GM21381 (cell line): ENCODE data around the gene SLC38A11.

ENCODE experiments used
- ATAC-seq: cut with Tn5 transposase; IDR thresholded peaks from one replicate; pipeline ENCODE4 v1.9.1; 2021; ENCODE audit warnings: mild to moderate bottlenecking, moderate library complexity; ENCODE audit not compliant: unreplicated experiment

SLC38A11 gene

GRCh38 chr2:164972216-164972615, 16.9 kb upstream of the SLC38A11 start:
- ATAC-seq, result no peak

- no peak for ATAC-seq
Measured at GRCh38 chr2:164969909-164970690, 14.8 kb upstream of the SLC38A11 start.

DNA sequence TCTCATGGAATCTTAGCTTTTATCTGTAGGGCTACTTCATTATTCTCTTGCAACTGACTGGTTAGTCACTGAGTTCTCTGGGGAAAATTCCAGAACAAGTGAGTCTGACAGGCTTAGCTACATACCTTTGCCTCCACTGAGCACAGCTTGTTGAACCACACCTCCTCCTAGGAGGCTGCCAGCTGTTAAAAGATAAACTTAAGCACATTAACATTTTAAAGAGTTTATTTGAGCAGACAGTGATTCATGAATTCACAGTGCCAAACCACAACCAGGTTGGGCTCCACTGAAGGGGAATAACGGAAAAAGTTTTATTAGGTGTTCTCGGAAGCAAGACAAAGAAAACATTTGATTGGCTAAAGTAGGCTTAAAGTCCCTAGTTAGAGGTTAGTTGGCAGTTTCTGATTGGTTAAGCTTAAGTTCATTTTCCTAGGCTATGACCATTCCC, 12.5 kb upstream of the SLC38A11 start:
- ATAC-seq, result no peak

GRCh38 chr2:164967361-164967760, 12.0 kb upstream of the SLC38A11 start:
- ATAC-seq, result no peak

DNA sequence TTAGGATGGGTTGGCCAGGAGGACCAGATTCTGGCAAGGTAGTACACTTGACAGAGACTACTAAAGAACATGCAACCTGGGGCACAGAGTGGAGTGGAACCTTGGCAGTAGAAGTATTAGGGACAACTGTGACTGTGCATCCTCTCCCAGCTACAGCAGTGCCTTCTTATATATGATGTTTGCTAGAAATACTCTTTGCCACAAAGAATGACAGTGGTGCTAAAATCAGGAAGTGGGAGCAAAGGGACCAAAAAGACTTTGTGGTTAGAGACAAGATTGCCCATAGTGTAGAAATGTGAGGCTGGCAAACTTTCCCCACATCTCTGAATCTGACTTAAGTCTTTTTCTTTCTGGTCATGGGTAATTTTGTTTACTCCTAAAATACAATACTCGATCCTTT, 9.4 kb upstream of the SLC38A11 start:
- ATAC-seq, result no peak

DNA sequence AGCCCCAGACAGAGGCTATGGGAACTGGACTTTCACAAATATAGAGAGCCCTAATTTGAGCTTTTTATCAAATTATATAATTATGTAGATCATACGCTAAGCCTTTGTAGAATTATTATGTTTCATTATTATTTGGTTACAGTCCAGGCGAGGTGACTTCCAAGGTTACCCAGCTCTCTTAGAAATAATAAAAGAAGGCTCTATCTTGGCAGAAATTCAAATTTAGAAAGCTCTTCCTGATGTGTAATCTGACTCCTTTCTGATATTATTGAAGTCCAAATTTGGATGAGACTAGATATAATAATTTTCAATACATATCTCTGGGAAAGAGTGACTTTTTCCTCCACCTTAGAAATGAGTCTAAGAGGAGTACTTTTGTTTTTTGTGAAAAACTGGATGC, 4.8 kb upstream of the SLC38A11 start:
- ATAC-seq, result no peak

GRCh38 chr2:164954186-164954585, 1.1 kb downstream of the SLC38A11 start:
- ATAC-seq, result no peak

DNA sequence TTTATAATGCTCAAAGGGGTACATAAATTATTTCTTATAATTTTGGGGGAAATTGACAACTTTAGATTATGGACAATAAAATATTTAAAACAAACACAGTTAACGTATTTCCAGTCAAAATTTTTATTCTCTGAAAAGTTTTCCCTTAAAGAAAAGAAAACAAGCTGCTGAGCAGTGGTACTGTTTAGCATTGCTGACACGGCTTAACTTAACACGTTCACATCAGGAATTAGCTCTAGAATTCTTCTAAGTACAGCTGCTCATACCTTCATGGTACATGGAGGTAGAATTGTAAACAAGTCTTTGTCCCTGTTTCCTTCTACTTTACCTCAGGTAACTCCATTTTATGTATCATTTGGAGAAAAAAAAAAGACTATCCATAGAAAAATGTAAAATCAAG, 2.0 kb downstream of the SLC38A11 start:
- ATAC-seq, result no peak

- ATAC-seq, result no peak
Measured at GRCh38 chr2:164952057-164952702, 3.1 kb downstream of the SLC38A11 start.

GRCh38 chr2:164948540-164948939, 6.8 kb downstream of the SLC38A11 start:
- no peak for ATAC-seq

DNA sequence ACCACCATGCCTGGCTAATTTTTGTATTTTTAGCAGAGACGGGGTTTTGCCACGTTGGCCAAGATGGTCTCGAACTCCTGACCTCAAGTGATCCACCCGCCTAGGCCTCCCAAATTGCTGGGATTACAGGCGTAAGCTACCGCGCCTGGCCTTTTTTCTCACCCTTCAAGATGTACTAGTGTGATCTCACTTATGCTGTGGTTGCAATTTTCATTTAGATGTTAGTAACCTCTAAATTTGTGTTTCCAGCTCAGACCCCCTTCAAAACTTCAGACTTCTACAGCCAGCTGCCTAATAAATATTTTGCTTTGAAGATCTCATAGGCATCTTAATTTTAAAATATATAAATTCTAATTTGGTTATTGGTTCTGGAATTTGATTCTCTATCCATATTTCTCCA, 8.0 kb downstream of the SLC38A11 start:
- no peak for ATAC-seq

GRCh38 chr2:164943289-164943688, 12.0 kb downstream of the SLC38A11 start:
- no peak for ATAC-seq

DNA sequence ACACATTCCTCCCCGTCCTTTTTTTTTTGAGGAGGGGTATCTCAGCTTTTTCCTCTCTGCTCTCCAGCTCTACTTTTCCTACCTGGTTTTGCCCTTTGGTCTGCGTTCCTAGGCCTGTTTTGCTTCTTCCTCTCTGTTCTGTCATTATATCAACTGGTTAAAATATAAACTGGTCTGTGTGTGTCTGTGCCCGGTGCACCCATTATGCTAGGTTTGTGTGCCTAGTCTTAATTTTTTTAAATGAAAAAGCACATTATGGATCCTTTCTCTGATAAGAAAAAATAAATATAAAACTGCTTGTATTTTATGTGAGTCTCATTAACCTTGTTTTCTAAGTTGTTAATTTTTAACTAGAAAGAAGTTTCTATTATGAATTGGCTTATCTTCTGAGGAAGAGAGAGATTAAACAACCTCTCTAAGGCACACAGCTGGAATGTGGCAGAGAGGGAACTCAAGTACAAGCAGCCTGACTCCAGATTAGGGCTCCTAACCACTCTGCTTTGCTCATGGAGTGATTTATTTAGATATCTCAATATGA, 17.4 kb downstream of the SLC38A11 start:
- no peak for ATAC-seq

DNA sequence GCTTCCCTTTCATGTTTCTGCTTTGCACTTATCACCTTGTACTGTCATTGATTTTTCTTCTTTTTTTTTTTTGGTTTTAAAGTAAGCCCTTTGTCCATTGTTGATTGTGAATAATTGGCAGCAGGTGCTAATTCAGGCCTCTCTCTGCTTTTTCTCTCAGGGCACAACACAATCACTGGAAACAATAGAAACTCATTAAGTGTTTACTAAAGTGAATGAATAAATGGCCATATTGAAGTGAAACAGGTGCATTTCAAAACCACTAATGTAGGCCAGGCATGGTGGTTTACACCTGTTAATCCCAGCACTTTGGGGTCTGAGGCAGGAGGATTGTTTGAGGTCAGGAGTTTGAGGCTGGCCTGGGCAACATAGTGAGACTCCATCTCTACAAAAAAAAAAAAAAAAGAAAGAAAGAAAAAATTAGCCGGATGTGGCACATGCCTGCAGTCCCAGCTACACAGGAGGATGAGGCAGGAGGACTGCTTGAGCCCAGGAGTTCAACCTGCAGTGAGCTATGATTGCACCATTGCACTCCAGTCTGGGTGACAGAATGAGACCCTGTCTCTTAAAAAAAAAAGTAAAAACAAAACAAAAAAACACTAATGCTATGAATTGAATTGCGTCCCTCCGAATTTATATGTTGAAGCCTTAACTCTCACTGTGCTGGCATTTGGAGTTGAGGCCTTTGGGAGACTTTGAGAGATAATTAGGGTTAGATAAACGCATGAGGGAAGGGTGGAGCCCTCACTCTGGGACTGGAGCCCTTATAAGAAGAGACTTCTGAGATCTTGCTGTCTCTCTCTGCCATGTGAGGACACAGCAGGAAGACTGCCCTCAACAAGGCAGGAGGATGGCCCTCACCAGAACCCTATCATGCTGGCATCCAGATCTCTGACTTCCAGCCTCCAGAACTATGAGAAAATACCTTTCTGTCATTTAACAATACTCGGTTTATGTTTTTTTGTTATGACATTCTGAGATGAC, 19.9 kb downstream of the SLC38A11 start:
- ATAC-seq, result no peak

DNA sequence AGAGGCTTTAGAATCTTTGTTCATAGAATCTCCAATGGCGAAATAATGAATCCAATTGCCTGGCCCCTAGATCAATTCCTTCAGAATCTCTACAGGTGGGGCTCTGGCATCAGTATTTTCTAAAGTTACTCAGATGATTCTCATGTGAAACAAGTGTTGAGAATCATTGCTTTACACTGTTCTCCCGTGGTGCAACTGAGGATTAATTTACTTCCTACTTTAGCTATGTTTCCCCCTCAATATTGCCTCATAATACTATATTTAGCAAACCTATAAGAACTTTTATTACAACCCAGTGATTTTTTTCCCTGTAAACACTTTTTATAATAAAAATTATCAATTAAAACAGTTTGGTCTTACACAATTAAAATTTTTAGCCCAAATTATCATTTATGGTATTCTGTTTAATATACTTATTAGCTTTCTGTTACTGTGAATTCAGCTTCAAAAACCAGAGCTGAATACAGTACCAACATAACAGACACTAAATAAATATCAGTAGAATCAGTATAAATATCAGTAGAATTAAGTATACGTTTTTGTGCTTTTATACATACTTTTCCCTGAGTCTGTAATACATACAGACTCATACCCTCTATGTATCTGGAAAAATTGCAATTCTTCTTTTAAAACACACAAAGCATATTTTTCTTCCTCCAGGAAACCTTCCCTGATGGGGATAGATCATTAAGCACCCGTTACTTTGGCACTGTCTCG, 20.8 kb downstream of the SLC38A11 start:
- no peak for ATAC-seq

DNA sequence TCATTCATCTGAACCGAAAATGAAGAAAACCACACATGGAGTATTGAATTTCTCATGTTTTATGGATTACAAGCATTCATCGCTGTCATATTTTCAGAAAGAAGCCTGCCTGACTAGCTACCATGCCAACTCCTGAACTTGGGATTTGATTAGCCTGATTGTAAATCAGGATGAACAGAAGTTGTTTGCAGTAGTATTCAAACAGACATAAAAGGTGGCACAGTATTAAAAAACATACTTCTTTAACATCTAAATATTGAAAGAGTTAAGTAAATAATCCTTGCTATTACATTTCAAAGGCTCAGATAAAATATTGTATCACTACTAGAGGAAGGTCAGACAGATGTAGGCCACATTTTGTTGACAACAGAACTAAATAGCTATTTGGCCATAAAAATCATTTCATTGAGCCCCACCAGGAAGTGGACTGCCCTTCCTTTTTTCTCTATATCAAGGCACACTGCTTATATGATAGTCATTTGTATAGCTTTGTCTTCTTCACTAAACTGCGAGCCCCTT, 21.6 kb downstream of the SLC38A11 start:
- no peak for ATAC-seq

DNA sequence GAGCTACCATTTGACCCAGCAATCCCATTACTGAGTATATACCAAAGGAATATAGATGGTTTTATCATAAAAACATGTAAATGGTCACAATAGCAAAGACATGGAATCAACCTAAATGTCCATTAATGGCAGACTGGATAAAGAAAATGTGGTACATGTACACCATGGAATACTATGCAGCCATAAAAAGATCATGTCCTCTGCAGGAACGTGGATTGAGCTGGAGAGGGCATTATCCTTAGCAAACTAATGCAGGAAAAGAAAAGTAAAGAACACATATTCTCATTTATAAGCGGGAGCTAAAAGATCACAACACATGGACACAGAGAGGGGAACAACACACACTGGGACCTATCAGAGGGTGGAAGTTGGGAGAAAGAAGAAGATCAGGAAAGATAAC, 22.9 kb downstream of the SLC38A11 start:
- ATAC-seq, result no peak

DNA sequence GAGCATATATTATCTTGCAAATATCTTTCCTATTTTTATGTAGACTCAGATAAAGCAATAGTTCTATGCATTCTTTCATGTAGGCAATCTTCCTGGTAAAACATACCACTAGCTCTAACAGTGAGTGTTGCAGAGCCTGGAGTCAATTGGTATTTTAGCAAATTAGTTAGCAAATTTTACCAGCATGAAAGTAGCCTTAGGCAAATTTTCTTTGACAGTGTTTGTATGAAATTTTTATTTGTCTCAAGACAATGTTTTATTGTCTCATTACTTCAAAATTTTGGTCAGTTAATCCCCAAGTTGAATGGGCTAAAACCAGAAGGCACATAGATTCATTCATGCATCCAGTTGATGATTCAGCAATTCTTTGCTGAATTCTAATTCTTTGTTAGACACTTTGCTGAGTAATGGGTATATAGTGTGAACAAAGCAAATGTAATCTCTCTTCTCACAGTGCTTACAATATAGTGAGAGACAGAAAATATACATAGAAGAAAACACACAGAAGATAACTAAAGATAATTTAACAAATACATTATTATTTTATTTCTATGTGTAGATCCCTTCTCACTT, 27.1 kb downstream of the SLC38A11 start:
- no peak for ATAC-seq

GRCh38 chr2:164922134-164922533, 33.2 kb downstream of the SLC38A11 start:
- ATAC-seq, result no peak

DNA sequence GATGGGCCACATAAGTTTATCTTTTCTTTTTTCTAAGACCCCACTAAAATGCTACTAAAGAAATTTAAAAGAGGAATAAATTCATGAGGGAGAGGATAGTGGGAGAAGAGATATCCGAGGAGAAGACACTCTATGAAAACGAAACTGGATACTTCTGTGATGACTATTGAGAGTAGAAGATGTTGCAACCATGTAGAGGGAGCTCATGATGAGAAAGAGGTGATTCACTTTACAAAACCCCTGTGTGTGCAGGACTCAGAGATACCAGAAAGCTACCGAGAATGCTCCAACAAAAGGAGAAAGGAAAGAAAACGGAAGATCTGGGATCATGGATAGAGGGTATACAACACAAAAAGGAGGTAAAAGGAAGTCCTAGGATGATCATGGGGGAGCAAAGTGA, 34.9 kb downstream of the SLC38A11 start:
- ATAC-seq, result no peak
